Measurements from ENCODE around the gene FOXA3.

- TF ChIP-seq, protein P1, sequence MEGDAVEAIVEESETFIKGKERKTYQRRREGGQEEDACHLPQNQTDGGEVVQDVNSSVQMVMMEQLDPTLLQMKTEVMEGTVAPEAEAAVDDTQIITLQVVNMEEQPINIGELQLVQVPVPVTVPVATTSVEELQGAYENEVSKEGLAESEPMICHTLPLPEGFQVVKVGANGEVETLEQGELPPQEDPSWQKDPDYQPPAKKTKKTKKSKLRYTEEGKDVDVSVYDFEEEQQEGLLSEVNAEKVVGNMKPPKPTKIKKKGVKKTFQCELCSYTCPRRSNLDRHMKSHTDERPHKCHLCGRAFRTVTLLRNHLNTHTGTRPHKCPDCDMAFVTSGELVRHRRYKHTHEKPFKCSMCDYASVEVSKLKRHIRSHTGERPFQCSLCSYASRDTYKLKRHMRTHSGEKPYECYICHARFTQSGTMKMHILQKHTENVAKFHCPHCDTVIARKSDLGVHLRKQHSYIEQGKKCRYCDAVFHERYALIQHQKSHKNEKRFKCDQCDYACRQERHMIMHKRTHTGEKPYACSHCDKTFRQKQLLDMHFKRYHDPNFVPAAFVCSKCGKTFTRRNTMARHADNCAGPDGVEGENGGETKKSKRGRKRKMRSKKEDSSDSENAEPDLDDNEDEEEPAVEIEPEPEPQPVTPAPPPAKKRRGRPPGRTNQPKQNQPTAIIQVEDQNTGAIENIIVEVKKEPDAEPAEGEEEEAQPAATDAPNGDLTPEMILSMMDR (conservative IDR thresholded peaks at IDR 0.05; ENCODE audit: low read length) = no peak
- TF ChIP-seq EZH2phosphoT487 (IDR thresholded peaks at IDR 0.05; ENCODE audit: borderline replicate concordance, low read depth, low read length) = no peak
Observed at GRCh38 chr19:45817725-45818301, 46.3 kb upstream of the FOXA3 start.

Data from OCI-LY7 (cell line).